Body of pancreas (tissue), 4 donors: ENCODE measurements around the gene NES. TPM values are rescaled to one million over a fixed set of nuclear protein-coding genes. Genes with fewer than 3 reads are reported as not detected.

Experiments
- ATAC-seq: fragments of 150-250 bp; one replicate; pipeline ENCODE4 v1.9.1; 2016
- DNase-seq, 4 donors: peaks; one replicate each; pipeline ENCODE4 v3.0.0-alpha.2; 2019
- H3K27ac ChIP-seq, 4 donors: fragments of 200-600 bp; sonication (generic); 1 replicate in 3 of 4; 2 replicates in 1 of 4; pipeline versions ENCODE4 v1.5.1 to v1.6.1; 2016 to 2019; ENCODE audit warnings: mild to moderate bottlenecking in 1 of 4, mixed read lengths in 1 of 4, moderate library complexity in 1 of 4
- H3K27me3 ChIP-seq, 2 donors: fragments of 200-600 bp; sonication (generic); one replicate each; pipeline ENCODE4 v1.6.0; 2016; ENCODE audit warnings: mild to moderate bottlenecking in 1 of 2
- H3K36me3 ChIP-seq, 2 donors: fragments of 200-600 bp; sonication (generic); replicated peaks in 1 of 2; 2 replicates each; pipeline ENCODE4 v1.5.1; 2016; ENCODE audit warnings: low read depth in 2 of 2; ENCODE audit not compliant: insufficient read depth in 1 of 2
- H3K4me1 ChIP-seq: fragments of 200-600 bp; sonication (generic); one replicate; pipeline ENCODE4 v1.6.0; 2016
- H3K4me3 ChIP-seq, 2 donors: fragments of 200-600 bp; sonication (generic); 1 replicate in 1 of 2; 2 replicates in 1 of 2; pipeline ENCODE4 v1.5.1; 2016 to 2019
- H3K9me3 ChIP-seq, 3 donors: fragments of 200-600 bp; sonication (generic); 1 replicate in 2 of 3; 2 replicates in 1 of 3; pipeline ENCODE4 v1.5.1; 2016
- POLR2A ChIP-seq, 3 donors: fragments of 450-650 bp; IDR thresholded peaks; one replicate each; pipeline ENCODE4 v1.6.1; 2016; ENCODE audit warnings: antibody characterized with exemption in 3 of 3, mild to moderate bottlenecking in 2 of 3
- WGBS, 2 donors: methylation state at CpG; one replicate each; pipeline ENCODE4 v1.1.5; 2017; 5-methylcytosine and 5-hydroxymethylcytosine counted together
- intact Hi-C: fragments of 100-400 bp; cut with DNase I; formaldehyde crosslinking; loops from one replicate; pipeline ENCODE4 v1.15.1; 2023
- total RNA-seq, 2 donors: library from RNA; depleted of rRNA; stranded (reverse); fragments of >200 nt; gene quantifications; one replicate each; pipeline ENCODE4 v1.1.0, GENCODE V29; 2016
- TF ChIP-seq, protein P1 (sequence below), 7 experiments: fragments of 450-650 bp in 4 of 7; fragments of 200-600 bp in 3 of 7; sonication (generic) in 3 of 7; IDR thresholded peaks; one replicate each; pipeline ENCODE4 v1.5.1; 2016 to 2019; ENCODE audit warnings: antibody characterized with exemption in 7 of 7

NES gene
- total RNA-seq, 2 donors from 2014 or later: 4.2 to 12.2 TPM

DNA sequence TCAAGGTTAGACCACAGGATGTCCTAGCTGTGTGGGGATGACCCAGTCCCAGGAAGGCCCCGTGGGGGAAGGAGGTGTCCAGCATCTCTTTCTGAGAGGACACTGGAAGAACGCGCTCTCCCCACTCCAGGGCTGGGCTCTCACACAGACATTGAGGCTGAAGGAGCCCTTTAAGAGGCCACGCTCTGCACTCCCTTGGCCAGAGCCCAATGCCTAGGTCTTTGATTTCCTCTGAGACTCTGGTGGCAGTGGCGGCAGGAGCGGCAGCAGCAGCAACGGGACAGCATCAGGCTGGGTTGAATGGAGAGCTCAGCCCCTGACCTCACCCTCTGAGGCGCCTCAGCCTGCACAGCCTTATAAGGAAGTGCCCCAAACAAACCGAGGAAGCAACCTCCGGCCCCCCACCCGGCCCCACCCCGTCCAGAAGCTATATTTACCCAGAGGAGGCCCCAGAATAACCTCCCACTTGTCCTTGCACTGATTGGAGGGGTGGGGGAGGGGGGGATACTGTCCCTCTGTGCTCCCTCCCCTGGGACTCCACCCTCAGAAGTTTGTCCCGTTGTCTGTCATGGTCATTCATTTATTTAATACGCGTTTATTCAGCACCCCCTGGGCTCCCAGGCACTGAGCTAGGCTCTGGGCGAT lies 12.3 kb downstream of the NES start:
- Histone ChIP-seq H3K9me3 (no peaks in the 10 kb centered on the region), H3K27ac (peak overlapping the region in 1 of 4 donors; percentile 28), H3K36me3 (no peaks in the 10 kb centered on the region), H3K27me3 (no peaks in the 10 kb centered on the region), H3K4me1 (peaks cover 39% of the 10 kb centered on the region), H3K4me3 (no peak overlapping the region)
- TF ChIP-seq, protein P1, sequence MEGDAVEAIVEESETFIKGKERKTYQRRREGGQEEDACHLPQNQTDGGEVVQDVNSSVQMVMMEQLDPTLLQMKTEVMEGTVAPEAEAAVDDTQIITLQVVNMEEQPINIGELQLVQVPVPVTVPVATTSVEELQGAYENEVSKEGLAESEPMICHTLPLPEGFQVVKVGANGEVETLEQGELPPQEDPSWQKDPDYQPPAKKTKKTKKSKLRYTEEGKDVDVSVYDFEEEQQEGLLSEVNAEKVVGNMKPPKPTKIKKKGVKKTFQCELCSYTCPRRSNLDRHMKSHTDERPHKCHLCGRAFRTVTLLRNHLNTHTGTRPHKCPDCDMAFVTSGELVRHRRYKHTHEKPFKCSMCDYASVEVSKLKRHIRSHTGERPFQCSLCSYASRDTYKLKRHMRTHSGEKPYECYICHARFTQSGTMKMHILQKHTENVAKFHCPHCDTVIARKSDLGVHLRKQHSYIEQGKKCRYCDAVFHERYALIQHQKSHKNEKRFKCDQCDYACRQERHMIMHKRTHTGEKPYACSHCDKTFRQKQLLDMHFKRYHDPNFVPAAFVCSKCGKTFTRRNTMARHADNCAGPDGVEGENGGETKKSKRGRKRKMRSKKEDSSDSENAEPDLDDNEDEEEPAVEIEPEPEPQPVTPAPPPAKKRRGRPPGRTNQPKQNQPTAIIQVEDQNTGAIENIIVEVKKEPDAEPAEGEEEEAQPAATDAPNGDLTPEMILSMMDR (IDR thresholded peaks at IDR 0.05): no peak
- TF ChIP-seq POLR2A (IDR thresholded peaks at IDR 0.05): no peak
- intact Hi-C loops: no loop called here
- no peak for ATAC-seq
- peak in 1 of 4 donors; percentile 18 for DNase-seq
- WGBS, 2 donors: 29 to 40% methylated on average over 9 to 16 of the region's 16 CpGs

DNA sequence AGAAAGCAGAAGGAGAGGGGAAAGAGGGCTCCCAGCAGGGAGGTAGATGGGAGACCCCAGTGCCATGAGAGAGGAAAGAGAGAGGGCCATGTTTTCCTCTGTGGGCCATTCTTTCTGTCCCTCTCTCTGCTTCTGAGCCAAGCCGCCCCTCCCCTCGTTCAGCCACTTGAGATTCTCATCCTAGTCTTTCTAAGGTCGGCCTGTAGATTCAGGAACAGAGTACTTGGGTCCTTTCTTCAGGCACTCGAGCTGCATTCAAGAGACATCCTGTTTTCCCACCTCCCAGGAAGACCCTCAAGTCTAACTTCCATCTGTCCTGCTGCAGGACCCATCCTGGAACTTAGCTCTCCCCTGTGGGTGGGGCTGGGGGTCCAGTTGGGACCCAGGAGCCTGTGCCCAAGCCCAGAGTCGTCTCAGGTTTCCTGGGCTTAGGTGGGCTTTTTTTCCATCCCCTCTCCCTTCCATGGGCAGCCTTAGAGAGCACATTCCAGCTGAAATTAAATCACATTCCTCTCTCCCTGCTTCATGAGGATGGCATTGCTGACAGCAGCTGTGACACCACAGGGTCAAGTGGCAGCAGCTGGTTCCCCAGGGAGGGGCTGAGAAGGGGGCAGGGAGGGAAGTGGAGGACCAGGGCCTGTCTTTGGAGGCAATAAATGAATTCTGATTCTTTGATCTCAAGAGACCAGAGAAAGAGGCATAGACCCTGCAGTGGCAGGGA lies 13.0 kb downstream of the NES start:
- TF ChIP-seq, protein P1 (IDR thresholded peaks at IDR 0.05): no peak
- TF ChIP-seq POLR2A (IDR thresholded peaks at IDR 0.05): no peak
- DNase-seq: no peak
- 40 to 45% methylated on average over 5 of the region's 5 CpGs for WGBS, 2 donors
- Histone ChIP-seq H3K27ac (peak overlapping the region in 1 of 4 donors; percentile 28), H3K36me3 (no peaks in the 10 kb centered on the region), H3K27me3 (no peaks in the 10 kb centered on the region), H3K9me3 (no peaks in the 10 kb centered on the region), H3K4me1 (peaks cover 45% of the 10 kb centered on the region), H3K4me3 (no peak overlapping the region)
- intact Hi-C loops: no loop called here
- ATAC-seq: no peak

GRCh38 chr1:156663178-156663577 lies 14.0 kb downstream of the NES start:
- intact Hi-C loops: no loop called here
- H3K27ac ChIP-seq: no peak overlapping the region
- H3K4me3 ChIP-seq: no peak overlapping the region
- WGBS, 2 donors: 36 to 48% methylated on average over 5 of the region's 5 CpGs
- peaks cover 47% of the 10 kb centered on the region for H3K4me1 ChIP-seq
- no peaks in the 10 kb centered on the region for H3K9me3 ChIP-seq
- peaks cover 0 to 1% of the 10 kb centered on the region in 2 donors for H3K27me3 ChIP-seq
- ATAC-seq (no peak), DNase-seq (no peak)
- no peaks in the 10 kb centered on the region for H3K36me3 ChIP-seq
- TF ChIP-seq POLR2A (IDR thresholded peaks at IDR 0.05): no peak
- TF ChIP-seq, protein P1 (IDR thresholded peaks at IDR 0.05): no peak

DNA sequence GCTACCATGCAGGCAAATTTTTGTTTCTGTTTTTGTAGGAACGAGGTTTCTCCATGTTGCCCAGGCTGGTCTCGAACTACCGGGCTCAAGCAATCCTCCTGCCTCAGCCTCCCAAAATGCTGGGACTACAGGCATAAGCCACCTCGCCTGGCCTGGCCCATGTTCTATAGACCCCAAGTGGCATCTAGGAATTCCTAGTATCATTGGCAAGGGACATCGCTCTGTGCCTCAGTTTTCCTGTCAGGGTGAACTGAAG lies 14.5 kb downstream of the NES start:
- no peak overlapping the region for H3K27ac ChIP-seq
- TF ChIP-seq, protein P1 (IDR thresholded peaks at IDR 0.05): no peak
- no peak for TF ChIP-seq POLR2A (IDR thresholded peaks at IDR 0.05)
- no peak overlapping the region for H3K4me3 ChIP-seq
- ATAC-seq: no peak
- no peaks in the 10 kb centered on the region for H3K9me3 ChIP-seq
- peaks cover 0 to 6% of the 10 kb centered on the region in 2 donors for H3K27me3 ChIP-seq
- no peaks in the 10 kb centered on the region for H3K36me3 ChIP-seq
- DNase-seq: no peak
- intact Hi-C loops: no loop called here
- 73 to 89% methylated on average over 5 of the region's 5 CpGs for WGBS, 2 donors
- H3K4me1 ChIP-seq: peaks cover 50% of the 10 kb centered on the region
